ENCODE results near the gene TMCO6.

The TMCO6 gene

DNA sequence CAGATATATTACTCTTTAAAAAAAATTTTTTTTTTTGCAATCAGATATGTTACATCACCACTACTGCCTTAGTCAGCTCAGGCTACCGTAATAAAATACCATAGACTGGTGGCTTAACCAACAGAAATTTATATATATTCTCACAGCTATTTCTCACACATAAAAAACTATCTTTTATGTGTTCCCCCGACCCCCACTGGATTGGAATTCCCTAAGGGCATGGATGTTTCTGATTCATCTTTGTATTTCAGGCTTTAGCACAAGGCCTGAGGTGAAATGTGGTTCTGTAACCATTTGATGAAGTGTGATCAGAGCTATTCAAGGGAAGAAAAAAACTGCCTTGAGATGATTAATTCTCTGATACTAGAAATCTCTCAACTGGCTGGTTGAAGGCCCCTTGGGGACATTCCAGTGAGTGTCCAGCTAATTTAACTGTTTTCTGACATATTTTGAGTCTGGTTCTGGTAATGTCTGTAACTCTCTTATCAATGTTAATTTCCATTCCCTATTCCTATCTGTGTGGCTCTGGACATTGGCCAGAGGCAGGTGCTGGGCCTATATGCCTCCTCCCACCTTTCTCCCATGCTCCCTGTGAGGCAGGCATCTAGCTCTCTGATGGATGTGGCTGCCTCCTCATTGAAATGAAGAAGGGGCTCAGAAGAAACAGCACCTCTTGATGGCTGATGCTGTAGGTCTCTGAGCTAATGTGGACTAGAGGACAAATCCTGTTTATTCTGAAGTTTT is 8.8 kb upstream of the TMCO6 start:
- no peak for TF ChIP-seq TAF1 (IDR thresholded peaks at IDR 0.05; ENCODE audit: borderline replicate concordance, insufficient read depth, low read length)
- TF ChIP-seq FOXP2 (optimal IDR thresholded peaks at IDR 0.05; ENCODE audit: borderline replicate concordance, extremely low read depth, extremely low read length, insufficient read depth): no peak
- no peak for TF ChIP-seq SIN3A (IDR thresholded peaks at IDR 0.05; ENCODE audit: borderline replicate concordance, insufficient read depth, low read length)
- TF ChIP-seq, protein P1, sequence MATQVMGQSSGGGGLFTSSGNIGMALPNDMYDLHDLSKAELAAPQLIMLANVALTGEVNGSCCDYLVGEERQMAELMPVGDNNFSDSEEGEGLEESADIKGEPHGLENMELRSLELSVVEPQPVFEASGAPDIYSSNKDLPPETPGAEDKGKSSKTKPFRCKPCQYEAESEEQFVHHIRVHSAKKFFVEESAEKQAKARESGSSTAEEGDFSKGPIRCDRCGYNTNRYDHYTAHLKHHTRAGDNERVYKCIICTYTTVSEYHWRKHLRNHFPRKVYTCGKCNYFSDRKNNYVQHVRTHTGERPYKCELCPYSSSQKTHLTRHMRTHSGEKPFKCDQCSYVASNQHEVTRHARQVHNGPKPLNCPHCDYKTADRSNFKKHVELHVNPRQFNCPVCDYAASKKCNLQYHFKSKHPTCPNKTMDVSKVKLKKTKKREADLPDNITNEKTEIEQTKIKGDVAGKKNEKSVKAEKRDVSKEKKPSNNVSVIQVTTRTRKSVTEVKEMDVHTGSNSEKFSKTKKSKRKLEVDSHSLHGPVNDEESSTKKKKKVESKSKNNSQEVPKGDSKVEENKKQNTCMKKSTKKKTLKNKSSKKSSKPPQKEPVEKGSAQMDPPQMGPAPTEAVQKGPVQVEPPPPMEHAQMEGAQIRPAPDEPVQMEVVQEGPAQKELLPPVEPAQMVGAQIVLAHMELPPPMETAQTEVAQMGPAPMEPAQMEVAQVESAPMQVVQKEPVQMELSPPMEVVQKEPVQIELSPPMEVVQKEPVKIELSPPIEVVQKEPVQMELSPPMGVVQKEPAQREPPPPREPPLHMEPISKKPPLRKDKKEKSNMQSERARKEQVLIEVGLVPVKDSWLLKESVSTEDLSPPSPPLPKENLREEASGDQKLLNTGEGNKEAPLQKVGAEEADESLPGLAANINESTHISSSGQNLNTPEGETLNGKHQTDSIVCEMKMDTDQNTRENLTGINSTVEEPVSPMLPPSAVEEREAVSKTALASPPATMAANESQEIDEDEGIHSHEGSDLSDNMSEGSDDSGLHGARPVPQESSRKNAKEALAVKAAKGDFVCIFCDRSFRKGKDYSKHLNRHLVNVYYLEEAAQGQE (IDR thresholded peaks at IDR 0.05; ENCODE audit: insufficient read depth in 1 of 2, low read depth in 2 of 2, low read length in 2 of 2): no peak
- no peak for TF ChIP-seq POLR2AphosphoS5 (IDR thresholded peaks at IDR 0.05; ENCODE audit: low read depth, low read length)

DNA sequence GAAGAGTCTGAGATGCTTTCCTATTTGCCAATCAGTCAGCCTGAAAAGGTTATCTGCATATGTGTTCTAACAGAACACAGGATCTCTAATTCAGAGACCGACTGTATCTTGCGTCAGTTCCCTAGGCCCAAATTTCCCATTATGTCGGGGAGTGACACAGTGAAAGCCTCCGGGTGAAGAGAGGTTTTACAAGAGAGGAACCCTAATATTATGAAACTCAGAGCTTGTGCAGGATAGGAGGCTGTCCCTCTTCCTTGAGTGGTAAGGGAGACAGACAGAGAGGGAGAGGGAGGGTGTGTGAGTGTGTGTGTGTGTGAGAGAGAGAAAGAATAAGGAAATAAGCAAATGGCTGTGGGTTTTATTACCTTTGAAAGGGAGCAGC is 8.2 kb upstream of the TMCO6 start:
- TF ChIP-seq TAF1 (IDR thresholded peaks at IDR 0.05; ENCODE audit: borderline replicate concordance, insufficient read depth, low read length) (no peak), SIN3A (IDR thresholded peaks at IDR 0.05; ENCODE audit: borderline replicate concordance, insufficient read depth, low read length) (no peak), FOXP2 (optimal IDR thresholded peaks at IDR 0.05; ENCODE audit: borderline replicate concordance, extremely low read depth, extremely low read length, insufficient read depth) (no peak), POLR2AphosphoS5 (IDR thresholded peaks at IDR 0.05; ENCODE audit: low read depth, low read length) (no peak)
- TF ChIP-seq, protein P1 (IDR thresholded peaks at IDR 0.05; ENCODE audit: insufficient read depth in 1 of 2, low read depth in 2 of 2, low read length in 2 of 2): no peak

DNA sequence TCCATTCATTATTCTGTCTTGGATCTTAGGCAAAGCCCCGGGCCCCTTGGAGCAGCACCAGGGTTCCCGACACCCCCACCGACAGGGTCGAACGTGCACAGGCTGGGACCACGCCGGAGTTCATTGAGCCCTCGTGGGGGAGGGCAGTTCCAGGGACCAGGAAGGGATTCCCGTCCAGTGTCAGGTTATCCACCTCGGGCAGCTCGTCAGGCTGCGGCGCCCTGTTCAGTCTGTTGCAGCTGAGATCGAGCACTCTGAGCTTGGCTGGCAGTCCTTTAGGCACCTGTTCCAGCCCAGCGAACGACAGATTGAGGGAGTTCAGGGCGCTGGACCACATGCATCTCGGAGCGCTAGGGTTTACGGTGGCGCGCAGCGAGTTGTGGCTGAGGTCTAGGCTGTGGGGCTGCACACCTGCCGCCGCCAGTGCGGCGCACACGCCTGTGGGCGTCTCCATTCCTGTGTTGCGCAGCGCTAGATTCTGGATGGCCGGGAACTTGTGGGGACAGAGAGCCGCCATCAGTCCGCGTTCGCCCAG is 7.4 kb upstream of the TMCO6 start:
- TF ChIP-seq SIN3A (IDR thresholded peaks at IDR 0.05; ENCODE audit: borderline replicate concordance, insufficient read depth, low read length): no peak
- no peak for TF ChIP-seq FOXP2 (optimal IDR thresholded peaks at IDR 0.05; ENCODE audit: borderline replicate concordance, extremely low read depth, extremely low read length, insufficient read depth)
- no peak for TF ChIP-seq POLR2AphosphoS5 (IDR thresholded peaks at IDR 0.05; ENCODE audit: low read depth, low read length)

DNA sequence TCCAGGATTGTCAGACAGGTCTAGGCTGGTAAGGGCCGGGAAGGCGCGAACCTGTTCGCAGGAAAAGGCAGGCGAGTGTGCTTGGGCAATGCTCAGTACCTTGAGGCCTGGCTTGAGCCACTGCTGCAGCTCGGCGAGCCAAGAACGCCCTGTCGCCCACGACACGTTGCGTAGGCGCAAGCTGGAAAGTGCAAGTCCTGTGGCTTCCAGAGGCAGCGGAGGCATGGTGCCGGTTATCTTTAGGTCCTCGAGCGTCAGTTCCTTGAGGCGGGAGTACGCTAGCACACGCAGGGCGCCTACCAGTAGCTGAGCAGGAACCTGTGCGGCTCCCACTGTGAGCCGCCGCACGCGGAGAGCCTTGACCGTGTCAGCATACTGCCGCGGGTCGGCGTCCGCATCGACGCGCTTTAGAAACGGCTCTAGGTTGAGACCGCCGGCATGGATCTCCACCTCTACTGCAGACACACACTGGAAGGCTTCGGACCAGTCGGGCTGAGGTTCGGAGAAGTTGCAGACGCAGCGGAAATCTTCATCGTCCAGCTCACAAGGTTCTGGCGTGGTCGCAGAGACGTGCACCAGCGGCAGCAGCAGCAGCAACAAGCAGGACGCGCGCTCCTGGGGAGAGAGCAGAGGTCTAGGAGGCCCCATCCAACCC is 6.8 kb upstream of the TMCO6 start:
- TF ChIP-seq TAF1 (IDR thresholded peaks at IDR 0.05; ENCODE audit: borderline replicate concordance, insufficient read depth, low read length): no peak
- TF ChIP-seq FOXP2 (optimal IDR thresholded peaks at IDR 0.05; ENCODE audit: borderline replicate concordance, extremely low read depth, extremely low read length, insufficient read depth): no peak
- TF ChIP-seq POLR2AphosphoS5 (IDR thresholded peaks at IDR 0.05; ENCODE audit: low read depth, low read length): no peak
- no peak for TF ChIP-seq SIN3A (IDR thresholded peaks at IDR 0.05; ENCODE audit: borderline replicate concordance, insufficient read depth, low read length)
- TF ChIP-seq, protein P1 (IDR thresholded peaks at IDR 0.05; ENCODE audit: insufficient read depth in 1 of 2, low read depth in 2 of 2, low read length in 2 of 2): no peak

DNA sequence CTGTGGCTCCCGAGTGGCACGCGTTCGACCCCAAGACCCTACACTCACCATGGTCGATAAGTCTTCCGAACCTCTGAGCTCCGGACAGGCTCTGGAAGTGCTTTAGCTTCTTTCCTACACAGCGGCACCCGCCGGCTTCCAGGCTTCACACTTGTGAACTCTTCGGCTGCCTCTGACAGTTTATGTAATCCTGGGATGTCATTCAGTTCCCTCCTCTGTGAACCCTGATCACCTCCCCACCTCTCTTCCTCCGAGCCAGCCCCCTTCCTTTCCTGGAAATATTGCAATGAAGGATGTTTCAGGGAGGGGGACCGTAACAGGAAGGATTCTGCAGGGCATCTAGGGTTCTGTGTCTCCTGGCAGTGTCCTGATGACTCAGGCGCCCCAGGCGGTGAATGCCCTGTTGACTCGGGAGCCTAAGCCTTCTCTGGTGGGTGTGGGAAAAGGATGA is 6.2 kb upstream of the TMCO6 start, which contains the start of gene CD14:
CD14 (minus strand) TSS at position 155 of the 451 bp plus-strand sequence; CDS start at position 51, 104 bp downstream.
- TF ChIP-seq POLR2AphosphoS5 (IDR thresholded peaks at IDR 0.05; ENCODE audit: low read depth, low read length): no peak
- TF ChIP-seq TAF1 (IDR thresholded peaks at IDR 0.05; ENCODE audit: borderline replicate concordance, insufficient read depth, low read length): no peak
- no peak for TF ChIP-seq SIN3A (IDR thresholded peaks at IDR 0.05; ENCODE audit: borderline replicate concordance, insufficient read depth, low read length)
- no peak for TF ChIP-seq FOXP2 (optimal IDR thresholded peaks at IDR 0.05; ENCODE audit: borderline replicate concordance, extremely low read depth, extremely low read length, insufficient read depth)
- TF ChIP-seq, protein P1 (IDR thresholded peaks at IDR 0.05; ENCODE audit: insufficient read depth in 1 of 2, low read depth in 2 of 2, low read length in 2 of 2): no peak
